WI38 (cell line): ENCODE results near the gene ZC2HC1B.
"Not testable (repeated sequence)": the region's sequence is repeated elsewhere in the genome, so short reads cannot be mapped to it uniquely, and the experiment has no call there.

ENCODE experiments used
- H3K4me3 ChIP-seq: 2 replicates; pipeline ENCODE4 v1.5.1; 2011; ENCODE audit warnings: low read depth, mild to moderate bottlenecking, control low read depth, low read length
- CTCF ChIP-seq: IDR thresholded peaks from 2 replicates; pipeline ENCODE4 v1.5.1; 2012; ENCODE audit warnings: low read depth, mild to moderate bottlenecking, control low read depth, low read length

The ZC2HC1B gene

GRCh38 chr6:143872201-143872600 lies 7.9 kb downstream of the ZC2HC1B start:
- no peak overlapping the region for H3K4me3 ChIP-seq
- TF ChIP-seq CTCF, result no peak

DNA sequence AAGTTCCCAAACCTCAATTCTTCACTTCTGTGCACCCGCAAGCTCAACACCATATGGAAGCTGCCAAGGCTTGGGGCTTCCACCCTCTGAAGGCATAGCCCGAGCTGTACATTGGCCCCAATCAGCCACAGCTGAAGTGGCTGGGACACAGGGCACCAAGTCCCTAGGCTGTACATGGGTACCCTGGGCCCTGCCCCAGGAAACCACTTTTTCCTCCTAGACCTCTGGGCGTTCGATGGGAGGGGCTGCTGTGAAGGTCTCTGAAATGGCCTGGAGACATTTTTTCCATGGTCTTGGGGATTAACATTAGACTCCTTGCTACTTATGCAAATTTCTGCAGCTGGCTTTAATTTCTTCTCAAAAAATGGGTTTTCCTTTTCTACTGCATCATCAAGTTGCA lies 9.3 kb downstream of the ZC2HC1B start:
- not testable (repeated sequence) for H3K4me3 ChIP-seq

DNA sequence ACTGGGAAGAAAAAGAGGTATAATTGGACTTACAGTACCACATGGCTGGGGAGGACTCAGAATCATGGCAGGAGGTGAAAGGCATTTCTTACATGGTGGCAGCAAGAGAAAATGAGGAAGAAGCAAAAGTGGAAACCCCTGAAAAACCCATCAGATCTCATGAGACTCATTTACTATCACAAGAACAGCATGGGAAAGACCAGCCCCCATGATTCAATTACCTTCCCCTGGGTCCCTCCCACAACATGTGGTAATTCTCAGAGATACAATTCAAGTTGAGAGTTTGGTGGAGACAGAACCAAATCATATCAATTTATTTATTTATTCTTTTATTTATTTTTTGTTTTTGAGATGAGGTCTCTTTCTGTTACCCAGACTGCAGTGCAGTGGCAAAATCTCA lies 10.2 kb downstream of the ZC2HC1B start:
- H3K4me3 ChIP-seq, result not testable (repeated sequence)

- TF ChIP-seq CTCF, result no peak
- no peak overlapping the region for H3K4me3 ChIP-seq
Measured at GRCh38 chr6:143877584-143878271, 13.5 kb downstream of the ZC2HC1B start.

DNA sequence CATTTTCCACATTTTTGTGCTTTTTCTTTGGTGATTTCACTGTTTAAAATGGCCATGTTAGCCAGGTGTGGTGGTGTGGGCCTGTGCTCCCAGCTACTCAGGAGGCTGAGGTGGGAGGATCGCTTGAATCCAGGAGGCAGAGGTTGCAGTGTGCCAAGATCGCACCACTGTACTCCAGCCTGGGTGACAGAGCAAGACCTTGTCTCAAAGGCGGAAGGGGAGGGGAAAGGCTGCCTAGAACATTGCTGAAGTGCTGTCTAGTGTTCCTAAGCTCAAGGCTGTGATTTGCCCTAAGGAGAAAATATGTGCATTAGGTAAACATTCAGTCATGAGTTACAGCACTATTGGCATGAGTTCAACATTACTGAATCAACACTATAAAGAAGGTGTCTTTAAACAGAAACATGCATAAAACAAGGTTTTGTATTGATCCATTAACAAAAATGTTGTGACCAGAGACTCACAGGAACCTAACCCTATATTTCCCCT lies 14.0 kb downstream of the ZC2HC1B start:
- no peak overlapping the region for H3K4me3 ChIP-seq
- TF ChIP-seq CTCF, result no peak

DNA sequence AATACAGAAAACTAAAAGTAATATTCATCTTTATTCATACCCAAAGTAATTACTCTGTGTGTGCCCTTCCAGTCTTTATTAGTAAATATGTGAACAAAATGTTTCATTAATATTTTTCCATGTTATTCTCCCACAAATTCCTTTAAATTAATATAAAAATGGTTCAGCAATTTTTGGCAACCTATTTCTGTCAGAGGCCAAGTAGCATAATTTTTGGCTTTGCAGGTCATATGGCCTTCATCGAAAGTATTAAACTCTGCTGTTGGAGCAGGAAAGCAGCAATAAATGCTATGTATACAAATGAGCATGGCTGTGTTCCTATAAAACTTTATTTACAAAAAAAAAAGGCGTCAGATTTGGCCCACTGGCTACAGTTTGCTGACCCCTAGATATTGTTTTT lies 16.1 kb downstream of the ZC2HC1B start:
- no peak overlapping the region for H3K4me3 ChIP-seq
- no peak for TF ChIP-seq CTCF

DNA sequence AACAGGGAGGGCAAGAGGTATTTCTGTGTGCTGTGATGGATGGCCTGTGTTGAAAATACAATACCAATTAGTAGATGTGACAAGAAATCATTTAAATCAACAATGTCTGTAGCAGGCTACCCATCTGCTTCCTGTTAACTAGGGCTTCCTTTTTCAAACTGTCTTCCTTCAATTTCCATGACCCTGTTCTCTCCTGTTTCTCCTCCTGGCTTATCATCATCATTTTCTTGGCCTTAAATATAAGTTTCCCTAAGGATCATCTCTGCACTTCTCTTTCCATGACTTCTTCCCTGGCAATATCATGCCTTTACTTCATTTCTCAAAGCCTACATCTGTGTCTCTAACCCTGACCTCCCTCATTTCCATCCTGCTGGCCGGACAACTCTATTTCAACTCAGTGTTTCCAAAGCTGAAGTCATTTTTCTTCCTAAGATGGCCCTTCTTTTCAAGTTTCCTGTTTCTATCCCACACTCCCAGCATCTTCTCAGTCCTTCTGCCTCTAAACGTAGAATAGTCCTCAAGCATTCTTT lies 18.2 kb downstream of the ZC2HC1B start:
- no peak overlapping the region for H3K4me3 ChIP-seq
- no peak for TF ChIP-seq CTCF

DNA sequence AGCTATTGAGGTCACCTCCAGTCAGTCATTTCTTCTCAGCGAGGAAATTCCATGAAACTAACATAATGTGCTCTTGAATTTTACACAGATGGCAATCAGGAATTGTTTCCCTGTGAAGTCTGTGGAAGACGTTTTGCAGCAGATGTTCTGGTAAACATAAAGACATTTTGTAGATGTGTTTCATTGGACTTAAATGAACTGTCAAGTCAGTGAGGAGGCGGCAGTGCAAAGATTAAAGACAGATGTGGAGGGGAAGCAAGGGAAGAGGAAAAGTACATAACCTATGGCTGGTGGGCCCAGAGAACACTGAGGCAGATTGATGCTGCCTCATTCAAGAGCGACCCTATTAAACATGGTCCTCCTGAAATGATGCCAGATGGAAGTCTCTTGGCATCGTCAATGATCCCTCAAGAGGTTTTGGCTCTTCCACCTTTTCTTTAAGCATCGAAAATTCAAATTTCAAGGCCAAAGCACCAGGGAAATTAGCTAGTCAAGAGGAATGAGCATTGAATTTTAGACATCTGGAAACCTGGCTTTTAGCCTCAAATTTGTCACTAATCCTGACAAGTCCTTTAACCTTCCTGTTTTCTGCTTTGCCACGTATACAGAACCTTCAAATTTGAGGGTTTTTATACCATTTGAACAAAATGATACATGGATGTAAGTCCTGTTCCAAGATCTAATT lies 20.1 kb downstream of the ZC2HC1B start:
- TF ChIP-seq CTCF, result no peak
- no peak overlapping the region for H3K4me3 ChIP-seq
